ENCODE results near the gene TTN. TPM values are rescaled to one million over a fixed set of nuclear protein-coding genes. Genes with fewer than 3 reads are reported as not detected.

The TTN gene
- total RNA-seq, 1 donor from 2014 or later = 92.5 TPM

GRCh38 chr2:178734518-178734917, 72.7 kb downstream of the TTN start:
- no peak for DNase-seq (ENCODE audit: low spot score)

DNA sequence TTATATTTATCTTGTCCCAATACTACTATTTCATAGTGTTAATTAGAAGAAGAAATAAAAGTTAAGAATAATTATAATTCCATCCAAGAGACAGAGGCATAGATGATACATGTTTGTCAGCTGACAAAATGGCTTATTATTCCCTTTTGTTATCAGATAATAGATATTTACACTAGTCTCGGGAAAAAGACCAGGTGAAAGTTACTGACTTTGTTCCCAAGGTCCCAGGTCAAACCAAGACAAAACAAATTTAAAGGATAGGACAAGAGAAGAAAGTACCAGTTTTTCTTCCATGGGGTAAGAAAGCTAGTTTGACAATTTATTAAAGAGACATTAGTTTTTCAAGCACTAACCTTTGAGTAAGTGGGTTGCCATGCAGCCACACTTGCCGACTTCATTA, 73.2 kb downstream of the TTN start:
- no peak for DNase-seq (ENCODE audit: low spot score)

DNA sequence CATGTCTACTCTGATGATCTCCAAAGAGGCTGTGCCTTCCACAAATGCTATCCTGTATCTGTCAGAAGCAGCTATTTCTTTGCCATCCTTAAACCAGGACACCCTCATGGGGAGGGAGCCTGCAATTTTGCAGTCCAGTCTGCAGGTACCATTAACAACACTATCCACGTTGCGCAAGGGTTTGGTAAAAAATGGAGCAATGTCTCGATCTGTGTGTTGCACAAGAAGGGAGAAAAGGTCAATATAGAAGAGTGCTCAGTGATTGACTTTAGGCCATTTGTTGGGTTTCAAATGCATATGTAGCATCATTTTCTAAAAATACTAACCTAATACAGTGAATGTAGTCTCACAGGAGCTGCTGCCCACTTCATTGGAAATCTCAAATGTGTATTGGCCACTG, 74.3 kb downstream of the TTN start:
- DNase-seq (ENCODE audit: low spot score) = no peak

- no peak for DNase-seq (ENCODE audit: low spot score)
Observed at GRCh38 chr2:178731300-178731699, 75.9 kb downstream of the TTN start.

DNA sequence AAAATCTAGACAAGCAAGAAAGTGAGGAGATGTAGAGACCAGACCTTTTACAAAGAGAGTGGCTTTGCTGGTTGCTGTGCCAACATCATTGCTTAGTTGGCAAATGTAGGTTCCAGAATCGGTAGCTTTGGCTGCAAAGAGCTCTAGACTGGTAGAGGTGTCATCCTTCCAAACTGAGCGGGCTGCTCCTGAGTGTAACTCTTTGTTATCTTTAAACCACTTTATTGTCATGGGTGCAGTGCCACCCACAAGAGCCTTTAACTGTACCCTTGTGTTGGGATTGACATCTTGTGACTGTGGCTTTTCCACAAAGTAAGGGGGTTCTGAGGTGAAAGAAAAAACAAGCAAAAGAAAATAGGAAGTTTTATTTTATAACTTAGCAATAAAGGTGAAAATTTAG, 77.2 kb downstream of the TTN start:
- no peak for DNase-seq (ENCODE audit: low spot score)

- DNase-seq (ENCODE audit: low spot score) = no peak
Observed at GRCh38 chr2:178723786-178724346, 83.4 kb downstream of the TTN start.

GRCh38 chr2:178722296-178722695, 84.9 kb downstream of the TTN start:
- no peak for DNase-seq (ENCODE audit: low spot score)

DNA sequence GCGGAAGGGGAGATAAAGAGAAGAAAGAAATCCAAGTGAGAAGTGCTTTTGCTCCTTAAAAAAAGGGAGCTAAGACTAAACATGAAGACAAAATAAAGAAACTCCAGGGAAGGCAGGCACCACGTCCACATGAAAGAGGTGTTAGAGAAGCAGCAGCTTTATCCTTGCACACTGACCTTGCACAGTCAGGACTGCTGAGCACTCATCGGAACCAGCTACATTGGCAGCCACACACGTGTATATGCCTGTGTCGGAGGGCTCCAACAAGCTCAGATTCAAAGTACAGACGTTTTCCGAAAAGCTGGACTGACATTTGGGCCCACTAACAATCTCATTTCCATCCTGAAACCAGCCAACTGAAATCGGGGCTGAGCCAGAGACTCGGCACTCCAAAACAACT, 88.2 kb downstream of the TTN start:
- no peak for DNase-seq (ENCODE audit: low spot score)

GRCh38 chr2:178718283-178718682, 88.9 kb downstream of the TTN start:
- no peak for DNase-seq (ENCODE audit: low spot score)

DNA sequence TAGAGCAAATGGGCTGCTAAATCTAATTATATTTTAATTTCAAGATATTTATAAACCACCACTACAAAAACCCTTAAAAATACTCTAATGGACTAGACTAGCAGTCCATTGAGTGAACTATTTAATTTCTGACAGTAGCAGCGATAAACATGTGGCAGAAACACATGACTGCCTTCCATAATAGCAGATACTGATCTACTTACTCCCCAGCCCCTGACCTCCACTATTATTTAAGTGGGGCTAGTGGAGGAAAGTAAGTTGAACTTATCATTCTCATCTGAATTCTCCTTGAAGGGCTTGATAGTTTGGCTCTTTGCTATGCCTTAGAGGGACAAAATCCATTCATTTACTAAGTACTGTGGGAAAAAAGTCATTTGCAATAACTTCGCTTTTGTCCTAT, 90.8 kb downstream of the TTN start:
- DNase-seq (ENCODE audit: low spot score) = no peak

- DNase-seq (ENCODE audit: low spot score) = no peak
Observed at GRCh38 chr2:178715366-178715765, 91.9 kb downstream of the TTN start.

- DNase-seq (ENCODE audit: low spot score) = no peak
Observed at GRCh38 chr2:178707476-178707875, 99.7 kb downstream of the TTN start.

DNA sequence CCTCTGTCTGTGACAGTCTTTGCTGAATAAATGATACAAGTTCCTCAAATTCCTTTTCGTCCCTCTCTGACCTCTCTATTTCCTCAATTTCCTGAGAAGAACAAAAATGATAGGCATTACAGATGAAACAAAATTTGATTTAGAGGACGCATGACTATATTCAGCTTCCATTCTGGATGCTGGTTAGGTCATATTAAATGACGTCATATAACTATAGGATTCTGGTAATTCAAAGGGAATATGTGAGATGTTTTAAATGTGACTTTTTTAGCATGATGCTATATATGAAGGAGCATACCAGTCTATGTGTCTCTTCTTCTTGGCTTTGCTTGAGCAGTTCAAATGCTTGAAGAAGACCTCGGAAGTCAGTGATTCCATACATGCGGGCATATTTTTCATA, 102.3 kb downstream of the TTN start:
- no peak for DNase-seq (ENCODE audit: low spot score)

GRCh38 chr2:178702361-178702760, 104.9 kb downstream of the TTN start:
- DNase-seq (ENCODE audit: low spot score) = no peak

DNA sequence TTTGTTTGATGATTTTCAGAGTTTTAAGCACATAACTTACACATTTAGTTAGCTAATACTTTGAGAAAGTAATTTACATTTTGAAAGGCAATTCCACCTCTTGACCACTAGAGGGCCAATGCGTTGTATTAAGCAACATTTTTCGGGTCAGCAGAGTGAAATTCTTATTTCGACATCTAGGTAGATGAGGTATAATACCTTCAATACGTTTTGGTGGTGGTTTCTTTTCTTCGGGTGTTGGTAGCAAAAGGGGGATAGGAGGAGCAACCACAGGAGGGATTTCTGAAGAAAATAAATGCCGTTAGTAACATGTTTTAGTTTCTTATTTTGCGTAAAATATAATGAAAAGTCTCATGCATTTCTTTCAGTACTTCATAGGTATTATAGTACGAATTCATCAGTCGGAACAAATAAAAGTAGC, 106.3 kb downstream of the TTN start:
- no peak for DNase-seq (ENCODE audit: low spot score)

- no peak for DNase-seq (ENCODE audit: low spot score)
Observed at GRCh38 chr2:178700136-178700535, 107.1 kb downstream of the TTN start.

DNA sequence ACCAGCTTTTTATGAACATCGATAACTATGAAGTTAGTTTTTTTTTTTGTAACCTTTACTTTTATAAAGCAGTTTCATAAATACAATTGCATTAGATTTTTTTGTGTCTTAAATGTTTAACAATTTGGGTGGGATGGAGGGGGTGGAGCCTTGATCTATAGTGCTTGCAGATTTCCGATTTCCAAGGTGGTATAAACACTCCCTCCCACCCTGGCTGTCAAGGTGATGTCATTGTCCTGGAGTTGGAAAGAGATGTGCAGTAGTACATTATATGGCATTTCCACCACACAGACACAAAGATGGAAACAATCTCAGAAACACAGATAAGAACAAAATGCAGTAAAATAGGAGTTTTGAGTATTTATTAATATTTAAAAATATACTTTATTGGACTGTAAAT, 114.4 kb downstream of the TTN start:
- DNase-seq (ENCODE audit: low spot score) = no peak

DNA sequence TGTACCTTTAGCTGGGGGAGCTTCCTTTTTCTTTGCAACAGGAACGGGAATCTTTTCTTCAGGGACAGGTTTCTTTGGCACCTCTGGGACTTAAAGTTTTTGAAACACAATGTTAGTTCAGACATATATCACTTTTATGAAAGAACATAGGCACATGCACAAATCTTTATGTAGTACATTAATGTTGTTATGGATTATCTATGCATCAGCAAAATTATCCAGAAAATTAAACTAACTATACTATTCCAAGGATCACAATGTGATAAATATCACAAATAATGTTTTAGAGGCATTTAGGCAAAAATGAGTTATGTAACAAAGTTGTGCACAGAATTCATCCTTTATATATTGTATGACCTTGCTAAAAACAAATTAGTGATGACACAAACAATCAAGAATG, 117.4 kb downstream of the TTN start:
- no peak for DNase-seq (ENCODE audit: low spot score)

DNA sequence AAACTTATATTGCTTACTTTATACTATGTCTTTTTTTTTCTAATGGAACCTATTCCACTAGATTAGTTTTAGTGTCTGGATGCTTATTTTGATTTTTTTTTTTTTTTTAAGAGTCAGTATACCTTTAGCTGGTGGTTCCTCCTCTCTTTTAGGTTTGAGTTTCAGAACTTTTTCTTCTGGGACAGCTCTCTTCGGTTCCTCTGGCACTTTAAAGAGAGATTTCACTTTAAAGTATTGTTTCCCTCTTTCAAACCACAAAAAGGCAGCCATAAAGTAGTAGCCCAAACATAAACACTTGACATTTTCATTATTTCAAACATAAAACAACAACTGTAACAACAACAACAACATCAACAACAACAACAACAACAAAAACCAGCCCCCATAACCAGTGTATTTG, 123.3 kb downstream of the TTN start:
- DNase-seq (ENCODE audit: low spot score) = no peak

DNA sequence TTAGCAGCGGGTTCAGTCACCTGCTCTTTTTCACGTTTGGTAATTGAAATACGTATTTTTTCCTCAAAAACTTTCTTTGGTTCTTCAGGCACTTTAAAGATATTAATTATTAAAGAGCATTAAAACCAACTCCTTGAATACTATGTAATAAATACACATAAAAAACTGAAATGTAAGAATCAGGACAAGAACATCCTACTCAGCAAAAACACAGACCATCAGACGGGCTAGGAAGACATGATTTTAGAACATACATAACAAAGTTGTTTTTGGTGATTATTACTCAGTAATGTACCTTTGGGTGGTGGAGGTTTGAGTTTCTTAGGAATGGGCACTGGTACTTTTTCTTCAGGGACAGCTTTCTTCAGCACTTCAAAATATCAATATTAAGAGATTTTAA, 126.1 kb downstream of the TTN start:
- DNase-seq (ENCODE audit: low spot score) = no peak

DNA sequence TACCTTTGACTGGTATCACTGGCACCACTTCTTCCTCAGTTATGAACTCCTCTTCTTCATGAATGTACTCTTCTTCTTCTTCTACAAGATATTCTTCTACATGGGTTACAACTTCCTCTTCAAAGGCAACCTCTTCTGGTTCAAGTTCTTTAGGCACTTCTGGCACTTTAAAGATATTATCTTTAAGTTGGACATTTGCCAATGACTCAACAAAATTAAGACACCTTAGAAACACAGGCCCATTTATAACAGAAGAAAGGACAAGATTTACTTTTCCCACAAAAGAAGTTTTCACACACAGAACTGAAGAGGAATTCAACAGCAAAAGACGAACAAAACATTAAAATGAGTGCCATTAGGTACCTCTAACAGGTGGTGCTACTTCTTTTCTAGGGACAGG, 127.3 kb downstream of the TTN start:
- no peak for DNase-seq (ENCODE audit: low spot score)

DNA sequence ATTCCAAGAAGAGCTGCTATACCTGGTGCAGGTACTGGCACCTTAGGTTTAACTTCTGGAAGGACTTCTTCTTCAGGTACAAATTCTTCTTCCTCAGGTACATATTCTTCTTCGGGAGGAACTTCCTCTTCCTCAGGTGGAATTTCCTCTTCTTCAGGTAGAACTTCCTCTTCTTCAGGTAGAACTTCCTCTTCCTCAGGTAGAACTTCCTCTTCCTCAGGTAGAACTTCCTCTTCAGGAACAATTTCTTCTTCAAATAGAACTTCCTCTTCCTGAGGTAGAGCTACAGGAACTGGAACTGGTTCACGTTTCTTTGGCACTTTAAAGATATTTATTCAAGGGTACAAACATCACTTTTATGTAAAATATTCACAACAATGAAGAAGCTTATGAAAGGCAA, 129.6 kb downstream of the TTN start:
- DNase-seq (ENCODE audit: low spot score) = no peak

GRCh38 chr2:178676046-178676445, 131.2 kb downstream of the TTN start:
- DNase-seq (ENCODE audit: low spot score) = no peak

DNA sequence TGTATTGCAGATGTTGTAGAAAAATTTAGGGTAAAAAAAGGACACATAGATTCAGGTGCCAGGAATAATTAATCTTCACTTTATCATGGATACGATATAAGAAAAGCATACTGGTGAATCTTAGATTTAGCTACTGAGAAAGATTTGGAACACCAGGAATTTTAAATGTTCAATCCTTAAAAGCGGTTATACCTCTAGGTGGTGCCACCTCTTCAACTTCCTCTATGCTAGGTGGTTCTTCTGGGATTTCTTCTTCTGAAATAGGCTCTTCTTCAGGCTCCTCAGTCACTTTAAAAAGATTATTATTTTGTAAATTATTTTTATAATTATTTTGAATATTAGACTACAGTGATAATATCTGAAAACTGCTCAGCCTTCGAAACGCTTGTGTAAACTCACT, 133.1 kb downstream of the TTN start:
- DNase-seq (ENCODE audit: low spot score) = no peak

DNA sequence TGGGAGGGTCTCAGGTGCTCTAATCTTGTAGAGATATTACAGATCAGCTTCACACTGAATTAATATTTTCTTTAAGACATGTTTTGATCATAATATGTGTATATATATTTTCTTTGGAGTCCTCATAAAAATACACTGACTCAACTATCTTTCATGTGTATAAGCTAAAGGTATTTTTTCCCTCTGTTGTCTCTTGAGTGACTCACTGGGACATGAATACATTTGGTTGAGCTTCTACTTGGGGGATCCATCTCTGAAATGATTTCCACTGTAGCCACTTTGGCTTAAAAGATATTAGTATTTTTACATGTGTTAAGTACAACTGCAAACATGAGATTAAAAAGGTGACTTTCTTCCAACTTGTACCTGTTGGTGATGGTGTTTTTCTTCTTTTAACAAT, 140.8 kb downstream of the TTN start:
- DNase-seq (ENCODE audit: low spot score) = no peak
